ENCODE data around the gene ZDHHC24.

ZDHHC24 gene

GRCh38 chr11:66493130-66493529 is 52.7 kb downstream of the ZDHHC24 start:
- DNase-seq (ENCODE audit: low read depth, low spot score): no peak
- ChIA-PET POLR2A (no interaction called here), CTCF (interaction anchor here (1.0 to 1.3 kb wide), 3 partner anchors 11 to 14 kb away, joined by 3 read pairs; partner anchors contain the start of gene DPP3)
- TF ChIP-seq, protein P1, sequence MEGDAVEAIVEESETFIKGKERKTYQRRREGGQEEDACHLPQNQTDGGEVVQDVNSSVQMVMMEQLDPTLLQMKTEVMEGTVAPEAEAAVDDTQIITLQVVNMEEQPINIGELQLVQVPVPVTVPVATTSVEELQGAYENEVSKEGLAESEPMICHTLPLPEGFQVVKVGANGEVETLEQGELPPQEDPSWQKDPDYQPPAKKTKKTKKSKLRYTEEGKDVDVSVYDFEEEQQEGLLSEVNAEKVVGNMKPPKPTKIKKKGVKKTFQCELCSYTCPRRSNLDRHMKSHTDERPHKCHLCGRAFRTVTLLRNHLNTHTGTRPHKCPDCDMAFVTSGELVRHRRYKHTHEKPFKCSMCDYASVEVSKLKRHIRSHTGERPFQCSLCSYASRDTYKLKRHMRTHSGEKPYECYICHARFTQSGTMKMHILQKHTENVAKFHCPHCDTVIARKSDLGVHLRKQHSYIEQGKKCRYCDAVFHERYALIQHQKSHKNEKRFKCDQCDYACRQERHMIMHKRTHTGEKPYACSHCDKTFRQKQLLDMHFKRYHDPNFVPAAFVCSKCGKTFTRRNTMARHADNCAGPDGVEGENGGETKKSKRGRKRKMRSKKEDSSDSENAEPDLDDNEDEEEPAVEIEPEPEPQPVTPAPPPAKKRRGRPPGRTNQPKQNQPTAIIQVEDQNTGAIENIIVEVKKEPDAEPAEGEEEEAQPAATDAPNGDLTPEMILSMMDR (IDR thresholded peaks at IDR 0.05; ENCODE audit: insufficient read depth, low read length, missing control alignments): no peak
- H3K4me3 ChIP-seq (ENCODE audit: low read depth, low read length): no peak overlapping the region

GRCh38 chr11:66492161-66492865 is 53.5 kb downstream of the ZDHHC24 start:
- CTCF ChIA-PET: interaction anchor here (0.6 to 1.4 kb wide), 5 partner anchors 10 to 13 kb away, joined by 3 to 5 read pairs (median 3); partner anchors contain the start of gene DPP3
- POLR2A ChIA-PET: no interaction called here
- DNase-seq (ENCODE audit: low read depth, low spot score): no peak
- H3K4me3 ChIP-seq (ENCODE audit: low read depth, low read length): no peak overlapping the region
- TF ChIP-seq, protein P1 (IDR thresholded peaks at IDR 0.05; ENCODE audit: insufficient read depth, low read length, missing control alignments): no peak

DNA sequence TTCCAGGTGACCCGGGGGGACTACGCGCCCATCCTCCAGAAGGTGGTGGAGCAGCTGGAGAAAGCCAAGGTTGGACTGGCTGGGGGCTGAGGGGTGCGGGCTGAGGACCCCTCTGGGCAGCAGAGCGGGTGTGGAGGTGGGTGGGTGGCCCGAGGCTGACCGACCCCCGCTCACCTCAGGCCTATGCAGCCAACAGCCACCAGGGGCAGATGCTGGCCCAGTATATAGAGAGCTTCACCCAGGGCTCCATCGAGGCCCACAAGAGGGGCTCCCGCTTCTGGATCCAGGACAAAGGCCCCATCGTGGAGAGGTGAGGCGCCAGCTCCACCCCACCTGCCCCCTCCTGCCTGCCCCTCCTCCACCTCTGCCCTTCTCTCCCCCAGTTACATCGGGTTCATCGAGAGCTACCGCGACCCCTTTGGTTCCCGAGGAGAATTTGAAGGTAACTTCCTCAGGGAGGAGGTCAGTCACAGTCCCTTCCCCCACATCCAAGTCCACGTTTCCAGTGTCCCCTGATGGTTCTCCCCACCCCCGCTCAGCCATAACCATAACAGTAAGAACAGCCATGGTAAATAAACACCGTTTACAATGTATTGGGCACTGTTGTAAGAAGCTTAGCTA is 54.4 kb downstream of the ZDHHC24 start:
- POLR2A ChIA-PET: interaction anchor here (0.6 kb wide), 1 partner anchor 28 kb away, joined by 3 read pairs; no protein-coding TSS in a partner anchor
- CTCF ChIA-PET: interaction anchor here (0.6 to 1.4 kb wide), 3 partner anchors 12 to 18 kb away, joined by 3 to 5 read pairs (median 4); no protein-coding TSS in a partner anchor
- TF ChIP-seq, protein P1 (IDR thresholded peaks at IDR 0.05; ENCODE audit: insufficient read depth, low read length, missing control alignments): peak; percentile 40
- no peak for DNase-seq (ENCODE audit: low read depth, low spot score)
- H3K4me3 ChIP-seq (ENCODE audit: low read depth, low read length): no peak overlapping the region

DNA sequence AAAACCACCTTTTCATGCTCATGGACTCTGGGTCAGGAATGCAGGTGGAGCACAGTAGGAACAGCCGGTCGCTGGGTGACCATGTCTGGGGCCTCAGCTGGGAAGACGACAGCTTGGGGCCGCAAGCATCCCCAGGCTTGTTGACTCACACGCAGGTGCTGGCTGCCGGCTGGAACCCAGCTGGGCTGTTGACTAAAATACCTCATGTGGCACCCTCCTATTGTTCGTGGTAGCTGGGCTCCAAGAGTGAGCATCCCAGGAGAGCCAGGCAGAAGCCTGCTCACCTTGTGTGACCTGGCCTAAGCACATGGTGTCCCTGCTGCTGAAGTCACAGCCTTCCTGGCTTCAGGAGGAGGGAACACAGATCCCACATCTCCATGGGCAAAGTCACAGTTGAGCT is 56.2 kb downstream of the ZDHHC24 start:
- H3K4me3 ChIP-seq (ENCODE audit: low read depth, low read length): no peak overlapping the region
- ChIA-PET CTCF (interaction anchor here (1.4 kb wide), 1 partner anchor 20 kb away, joined by 4 read pairs; no protein-coding TSS in a partner anchor), POLR2A (interaction anchor here (0.5 kb wide), 1 partner anchor 142 kb away, joined by 3 read pairs; no protein-coding TSS in a partner anchor)
- TF ChIP-seq, protein P1 (IDR thresholded peaks at IDR 0.05; ENCODE audit: insufficient read depth, low read length, missing control alignments): no peak
- DNase-seq (ENCODE audit: low read depth, low spot score): no peak

- POLR2A ChIA-PET: no interaction called here
- no peak for DNase-seq (ENCODE audit: low read depth, low spot score)
- CTCF ChIA-PET: no interaction called here
- TF ChIP-seq, protein P1 (IDR thresholded peaks at IDR 0.05; ENCODE audit: insufficient read depth, low read length, missing control alignments): no peak
- H3K4me3 ChIP-seq (ENCODE audit: low read depth, low read length): no peak overlapping the region
Measured at GRCh38 chr11:66488957-66489356, 56.9 kb downstream of the ZDHHC24 start.

- H3K4me3 ChIP-seq (ENCODE audit: low read depth, low read length): no peak overlapping the region
- ChIA-PET CTCF (interaction anchor here (1.2 kb wide), 1 partner anchor 76 kb away, joined by 3 read pairs; no protein-coding TSS in a partner anchor), POLR2A (no interaction called here)
- DNase-seq (ENCODE audit: low read depth, low spot score): no peak
- TF ChIP-seq, protein P1 (IDR thresholded peaks at IDR 0.05; ENCODE audit: insufficient read depth, low read length, missing control alignments): no peak
Measured at GRCh38 chr11:66484806-66485380, 61.0 kb downstream of the ZDHHC24 start.

Data from AG04449 (cell line).